Hematopoietic multipotent progenitor cell treated with erythropoietin and hydrocortisone succinate and interleukin-3 and kit ligand, for 6 days (in vitro differentiated cells): Measurements from ENCODE around the gene GLIS2.
A peak's percentile ranks its signal among the peaks of the same experiment; 100 is the strongest.

Experiments
- DNase-seq: peaks from one replicate; pipeline ENCODE4 v3.0.0-alpha.2; 2015

Gene GLIS2

GRCh38 chr16:4315186-4316107 lies at the start of gene GLIS2:
Gene GLIS2, plus strand, starts transcription at chr16:4316067. Its CDS starts 16,214 bp downstream, at chr16:4332281.
- DNase-seq = no peak

- DNase-seq = peak; percentile 64
These were observed 49.5 kb upstream of the GLIS2 start for GRCh38 chr16:4266372-4266771.

GRCh38 chr16:4270091-4270490 lies 45.8 kb upstream of the GLIS2 start:
- DNase-seq = no peak

GRCh38 chr16:4270595-4270994 lies 45.3 kb upstream of the GLIS2 start:
- DNase-seq = no peak

GRCh38 chr16:4271176-4272113 lies 44.4 kb upstream of the GLIS2 start:
- DNase-seq = peak; percentile 96

GRCh38 chr16:4272114-4272956 lies 43.5 kb upstream of the GLIS2 start:
- DNase-seq = peak; percentile 70

- peak; percentile 67 for DNase-seq
These were observed 42.0 kb upstream of the GLIS2 start for GRCh38 chr16:4273858-4274311.

GRCh38 chr16:4275861-4276260 lies 40.0 kb upstream of the GLIS2 start:
- DNase-seq = no peak

- no peak for DNase-seq
These were observed 37.8 kb upstream of the GLIS2 start for GRCh38 chr16:4277987-4278513.

- no peak for DNase-seq
These were observed 35.2 kb upstream of the GLIS2 start for GRCh38 chr16:4280625-4281024.

GRCh38 chr16:4283441-4283840 lies 32.4 kb upstream of the GLIS2 start:
- no peak for DNase-seq

GRCh38 chr16:4283939-4284338 lies 31.9 kb upstream of the GLIS2 start:
- no peak for DNase-seq

- DNase-seq = no peak
These were observed 30.7 kb upstream of the GLIS2 start for GRCh38 chr16:4285167-4285566.

- peak; percentile 87 for DNase-seq
These were observed 27.5 kb upstream of the GLIS2 start for GRCh38 chr16:4288148-4288921.

GRCh38 chr16:4290236-4290830 lies 25.5 kb upstream of the GLIS2 start:
- no peak for DNase-seq

- no peak for DNase-seq
These were observed 24.2 kb upstream of the GLIS2 start for GRCh38 chr16:4291699-4292098.

GRCh38 chr16:4293181-4293716 lies 22.6 kb upstream of the GLIS2 start:
- DNase-seq = no peak

GRCh38 chr16:4293822-4294457 lies 21.9 kb upstream of the GLIS2 start:
- DNase-seq = no peak

- DNase-seq = no peak
These were observed 20.3 kb upstream of the GLIS2 start for GRCh38 chr16:4295581-4295980.

GRCh38 chr16:4297480-4297879 lies 18.4 kb upstream of the GLIS2 start:
- no peak for DNase-seq
